ENCODE results near the gene CLDN11.
A peak's percentile ranks its signal among the peaks of the same experiment; 100 is the strongest.

The CLDN11 gene

DNA sequence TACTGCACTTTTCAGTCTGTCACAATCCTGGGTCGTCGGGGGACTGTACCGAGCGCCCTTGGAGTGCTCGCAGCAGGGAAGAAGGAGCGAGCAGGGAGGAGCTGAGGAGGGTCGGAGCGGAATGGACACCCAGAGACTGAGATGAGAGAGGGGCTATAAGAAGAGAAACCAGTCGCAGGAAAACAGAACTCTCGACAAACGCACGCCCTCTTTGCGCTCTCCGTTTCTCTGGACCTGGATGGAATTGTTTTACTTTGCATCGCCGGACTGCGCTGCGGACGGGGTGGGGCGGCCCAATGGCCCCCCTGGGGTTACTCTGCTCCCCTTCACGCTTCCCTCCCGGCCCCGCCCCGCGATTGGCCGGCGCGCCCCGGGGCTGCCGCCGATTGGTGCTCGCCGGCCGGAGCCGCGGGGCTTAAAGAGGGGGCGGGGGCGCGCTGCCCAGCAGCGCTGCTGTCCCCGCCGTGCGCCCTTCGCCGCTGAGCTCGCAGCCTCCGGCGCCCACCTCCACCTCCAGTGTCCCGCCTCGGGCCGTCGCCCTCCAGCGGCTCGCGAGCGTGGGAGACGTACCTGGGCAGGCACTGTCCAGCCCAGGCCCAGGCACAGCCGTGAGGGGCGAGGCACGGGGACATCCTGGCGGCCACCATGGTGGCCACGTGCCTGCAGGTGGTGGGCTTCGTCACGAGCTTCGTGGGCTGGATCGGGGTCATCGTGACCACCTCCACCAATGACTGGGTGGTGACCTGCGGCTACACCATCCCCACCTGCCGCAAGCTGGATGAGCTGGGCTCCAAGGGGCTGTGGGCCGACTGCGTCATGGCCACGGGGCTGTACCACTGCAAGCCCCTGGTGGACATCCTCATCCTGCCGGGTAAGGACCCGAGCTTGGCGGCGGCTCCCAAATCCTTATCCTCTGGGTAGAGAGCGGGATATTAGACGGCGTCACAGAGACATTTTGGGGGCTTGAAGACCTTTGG is at the start of gene CLDN11:
Gene CLDN11, plus strand, starts transcription at position 447 of the 977 bp plus-strand sequence. Its CDS starts 199 bp downstream, at position 646.
- Histone ChIP-seq H3K4me3 (ENCODE audit: low read length) (peak within 1 kb of the TSS; percentile 56), H3K36me3 (ENCODE audit: control insufficient read depth, insufficient read depth, low read length) (no peaks in the 10 kb centered on the region), H3K27ac (ENCODE audit: low read depth, low read length) (no peak within 1 kb of the TSS), H3K4me1 (ENCODE audit: control insufficient read depth, insufficient read depth, low read length) (no peaks in the 10 kb centered on the region), H3K9ac (ENCODE audit: low read length) (no peak within 1 kb of the TSS), H3K27me3 (ENCODE audit: control insufficient read depth, insufficient read depth, low read length) (peaks cover 7% of the 10 kb centered on the region)

DNA sequence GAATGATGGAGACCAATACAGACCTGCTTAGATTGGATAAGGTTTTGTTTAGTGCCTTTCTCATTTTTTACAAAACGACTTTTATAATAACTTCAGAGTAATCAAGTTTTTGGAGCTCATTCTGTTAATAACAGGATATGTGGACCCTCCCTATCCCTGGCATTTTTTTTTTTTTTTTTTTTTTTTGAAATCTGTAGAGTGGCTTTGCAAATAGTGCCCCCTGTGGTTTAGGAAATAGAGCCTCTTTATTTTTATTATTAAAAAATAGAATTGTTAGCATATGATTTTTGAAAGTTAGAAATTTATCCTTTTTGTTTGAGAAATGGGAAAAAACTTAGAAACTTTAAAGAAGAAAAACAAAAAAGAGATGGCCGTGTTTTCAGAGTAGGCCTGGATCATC is 49.7 kb upstream of the CLDN11 start:
- no peak overlapping the region for H3K27ac ChIP-seq (ENCODE audit: low read depth, low read length)
- no peak overlapping the region for H3K9ac ChIP-seq (ENCODE audit: low read length)
- no peaks in the 10 kb centered on the region for H3K27me3 ChIP-seq (ENCODE audit: control insufficient read depth, insufficient read depth, low read length)
- no peak overlapping the region for H3K4me3 ChIP-seq (ENCODE audit: low read length)
- no peaks in the 10 kb centered on the region for H3K4me1 ChIP-seq (ENCODE audit: control insufficient read depth, insufficient read depth, low read length)
- H3K36me3 ChIP-seq (ENCODE audit: control insufficient read depth, insufficient read depth, low read length): no peaks in the 10 kb centered on the region

DNA sequence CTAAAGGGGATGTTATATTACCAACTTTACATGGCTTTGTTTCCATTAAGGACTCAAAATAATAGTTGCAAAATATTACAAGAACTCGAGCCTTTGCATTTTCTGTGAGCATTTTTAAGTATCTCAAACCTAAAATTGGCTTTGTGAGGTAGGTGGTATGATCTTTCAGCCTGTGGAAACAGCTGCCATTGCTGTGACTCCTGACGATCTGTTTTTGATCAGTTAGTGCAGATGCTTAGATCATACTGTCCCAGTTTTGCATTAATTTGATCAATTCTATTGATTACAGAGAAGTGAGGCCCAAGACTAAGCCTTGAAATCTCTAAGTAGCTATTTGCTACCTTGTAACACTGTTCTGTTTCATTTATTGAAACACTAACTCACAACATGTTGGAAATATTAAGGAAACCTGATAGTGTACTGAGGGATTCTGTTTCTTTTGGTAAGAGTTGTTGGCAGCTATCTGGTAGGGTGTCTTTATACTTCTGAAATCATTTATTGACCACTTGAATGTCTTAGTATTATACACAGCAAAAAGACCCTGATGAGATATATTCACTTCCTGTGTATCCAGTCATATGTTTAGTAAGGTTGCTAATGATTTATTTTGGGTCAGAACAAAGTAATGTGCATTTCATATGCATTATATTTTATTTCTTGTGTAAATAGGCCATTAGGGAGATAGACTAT is 46.3 kb upstream of the CLDN11 start:
- H3K9ac ChIP-seq (ENCODE audit: low read length): no peak overlapping the region
- H3K27me3 ChIP-seq (ENCODE audit: control insufficient read depth, insufficient read depth, low read length): no peaks in the 10 kb centered on the region
- peaks cover 2% of the 10 kb centered on the region for H3K36me3 ChIP-seq (ENCODE audit: control insufficient read depth, insufficient read depth, low read length)
- H3K4me3 ChIP-seq (ENCODE audit: low read length): no peak overlapping the region
- no peak overlapping the region for H3K27ac ChIP-seq (ENCODE audit: low read depth, low read length)
- H3K4me1 ChIP-seq (ENCODE audit: control insufficient read depth, insufficient read depth, low read length): no peaks in the 10 kb centered on the region

DNA sequence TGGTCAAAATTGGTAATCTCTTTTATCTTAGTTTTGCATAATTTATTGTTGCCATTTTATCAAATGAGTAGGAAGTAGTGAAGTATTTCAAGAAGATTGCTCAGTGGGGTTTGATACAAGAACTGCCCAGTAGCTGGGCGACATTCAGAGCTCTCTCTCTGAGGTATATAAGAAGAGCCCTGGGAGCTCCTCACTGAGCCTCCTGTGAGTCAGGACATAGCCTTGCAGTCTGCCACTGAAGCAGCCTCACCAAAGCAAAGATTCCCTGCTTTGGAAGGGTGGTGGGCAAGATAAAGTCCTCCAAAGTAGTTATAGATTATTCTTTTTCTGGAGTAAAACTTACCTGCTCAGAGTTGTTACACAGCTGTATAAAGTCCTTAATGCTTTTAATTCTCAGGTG is 35.1 kb upstream of the CLDN11 start:
- Histone ChIP-seq H3K27me3 (ENCODE audit: control insufficient read depth, insufficient read depth, low read length) (no peaks in the 10 kb centered on the region), H3K4me1 (ENCODE audit: control insufficient read depth, insufficient read depth, low read length) (no peaks in the 10 kb centered on the region), H3K4me3 (ENCODE audit: low read length) (no peak overlapping the region), H3K36me3 (ENCODE audit: control insufficient read depth, insufficient read depth, low read length) (peaks cover 3% of the 10 kb centered on the region), H3K27ac (ENCODE audit: low read depth, low read length) (no peak overlapping the region), H3K9ac (ENCODE audit: low read length) (no peak overlapping the region)

- Histone ChIP-seq H3K9ac (ENCODE audit: low read length) (no peak overlapping the region), H3K27ac (ENCODE audit: low read depth, low read length) (no peak overlapping the region), H3K27me3 (ENCODE audit: control insufficient read depth, insufficient read depth, low read length) (no peaks in the 10 kb centered on the region), H3K4me3 (ENCODE audit: low read length) (no peak overlapping the region), H3K4me1 (ENCODE audit: control insufficient read depth, insufficient read depth, low read length) (no peaks in the 10 kb centered on the region), H3K36me3 (ENCODE audit: control insufficient read depth, insufficient read depth, low read length) (peaks cover 3% of the 10 kb centered on the region)
These were observed 32.2 kb upstream of the CLDN11 start for GRCh38 chr3:170386468-170386867.

- Histone ChIP-seq H3K9ac (ENCODE audit: low read length) (no peak overlapping the region), H3K27me3 (ENCODE audit: control insufficient read depth, insufficient read depth, low read length) (no peaks in the 10 kb centered on the region), H3K4me1 (ENCODE audit: control insufficient read depth, insufficient read depth, low read length) (no peaks in the 10 kb centered on the region), H3K36me3 (ENCODE audit: control insufficient read depth, insufficient read depth, low read length) (peaks cover 3% of the 10 kb centered on the region), H3K27ac (ENCODE audit: low read depth, low read length) (no peak overlapping the region), H3K4me3 (ENCODE audit: low read length) (no peak overlapping the region)
These were observed 30.7 kb upstream of the CLDN11 start for GRCh38 chr3:170387950-170388349.

- H3K9ac ChIP-seq (ENCODE audit: low read length): no peak overlapping the region
- no peak overlapping the region for H3K27ac ChIP-seq (ENCODE audit: low read depth, low read length)
- no peaks in the 10 kb centered on the region for H3K4me1 ChIP-seq (ENCODE audit: control insufficient read depth, insufficient read depth, low read length)
- peaks cover 3% of the 10 kb centered on the region for H3K36me3 ChIP-seq (ENCODE audit: control insufficient read depth, insufficient read depth, low read length)
- no peaks in the 10 kb centered on the region for H3K27me3 ChIP-seq (ENCODE audit: control insufficient read depth, insufficient read depth, low read length)
- no peak overlapping the region for H3K4me3 ChIP-seq (ENCODE audit: low read length)
These were observed 27.6 kb upstream of the CLDN11 start for GRCh38 chr3:170391108-170391507.

- H3K4me3 ChIP-seq (ENCODE audit: low read length): no peak overlapping the region
These were observed 21.0 kb upstream of the CLDN11 start for GRCh38 chr3:170397685-170398084.

DNA sequence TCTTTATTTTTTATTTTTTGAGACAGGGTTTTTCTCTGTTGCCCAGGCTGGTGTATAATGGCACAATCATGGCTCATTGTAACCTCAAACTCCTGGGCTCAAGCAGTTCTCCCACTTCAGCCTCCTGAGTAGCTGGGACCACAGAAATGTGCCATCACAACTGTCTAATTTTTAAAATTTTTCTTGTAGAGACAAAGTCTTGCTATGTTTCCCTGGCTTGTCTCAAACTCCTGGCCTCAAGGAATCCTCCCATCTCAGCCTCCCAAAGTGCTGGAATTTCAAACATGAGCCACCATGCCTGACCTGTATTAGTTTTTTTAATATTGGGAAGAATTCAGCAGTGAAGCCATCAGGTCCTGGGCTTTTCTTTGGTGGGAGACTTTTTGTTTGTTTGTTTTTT is 13.6 kb upstream of the CLDN11 start:
- H3K36me3 ChIP-seq (ENCODE audit: control insufficient read depth, insufficient read depth, low read length): no peaks in the 10 kb centered on the region
- no peak overlapping the region for H3K9ac ChIP-seq (ENCODE audit: low read length)
- H3K27ac ChIP-seq (ENCODE audit: low read depth, low read length): no peak overlapping the region
- no peak overlapping the region for H3K4me3 ChIP-seq (ENCODE audit: low read length)
- no peaks in the 10 kb centered on the region for H3K4me1 ChIP-seq (ENCODE audit: control insufficient read depth, insufficient read depth, low read length)
- no peaks in the 10 kb centered on the region for H3K27me3 ChIP-seq (ENCODE audit: control insufficient read depth, insufficient read depth, low read length)

More at GRCh38 chr3:170397685-170398084, 21.0 kb upstream of the CLDN11 start:
- Histone ChIP-seq H3K4me1 (ENCODE audit: control insufficient read depth, insufficient read depth, low read length) (no peaks in the 10 kb centered on the region), H3K27me3 (ENCODE audit: control insufficient read depth, insufficient read depth, low read length) (no peaks in the 10 kb centered on the region), H3K27ac (ENCODE audit: low read depth, low read length) (no peak overlapping the region), H3K9ac (ENCODE audit: low read length) (no peak overlapping the region), H3K36me3 (ENCODE audit: control insufficient read depth, insufficient read depth, low read length) (no peaks in the 10 kb centered on the region)

DNA sequence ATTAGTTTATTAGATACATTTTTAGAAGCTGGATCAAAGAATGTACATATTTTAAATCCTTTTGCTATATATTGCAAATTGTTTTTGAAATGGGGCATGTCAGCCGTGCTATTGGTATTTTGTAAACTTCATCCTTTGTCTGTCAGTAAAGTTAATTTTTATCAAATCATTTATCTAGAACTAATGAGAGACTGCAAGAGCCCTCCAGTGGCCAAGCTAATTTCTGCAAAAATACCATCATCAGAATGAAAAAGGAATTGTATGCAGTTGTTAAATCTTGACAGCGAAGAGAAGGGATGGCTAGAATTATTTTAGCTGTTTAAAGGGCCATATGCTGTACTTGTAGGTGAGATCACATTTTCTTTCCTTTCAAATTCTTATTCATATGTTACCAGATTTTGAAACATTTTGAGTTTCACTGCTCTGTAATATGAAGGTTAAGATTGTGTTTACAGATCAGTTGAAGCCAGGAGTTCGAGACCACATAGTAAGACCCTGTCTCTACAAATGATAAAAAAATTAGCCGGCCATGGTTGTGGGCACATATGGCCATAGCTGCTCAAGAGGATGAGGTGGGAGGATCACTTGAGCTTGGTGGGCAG is 8.1 kb upstream of the CLDN11 start:
- Histone ChIP-seq H3K4me3 (ENCODE audit: low read length) (no peak overlapping the region), H3K9ac (ENCODE audit: low read length) (no peak overlapping the region), H3K36me3 (ENCODE audit: control insufficient read depth, insufficient read depth, low read length) (no peaks in the 10 kb centered on the region), H3K27ac (ENCODE audit: low read depth, low read length) (no peak overlapping the region), H3K4me1 (ENCODE audit: control insufficient read depth, insufficient read depth, low read length) (no peaks in the 10 kb centered on the region), H3K27me3 (ENCODE audit: control insufficient read depth, insufficient read depth, low read length) (no peaks in the 10 kb centered on the region)

DNA sequence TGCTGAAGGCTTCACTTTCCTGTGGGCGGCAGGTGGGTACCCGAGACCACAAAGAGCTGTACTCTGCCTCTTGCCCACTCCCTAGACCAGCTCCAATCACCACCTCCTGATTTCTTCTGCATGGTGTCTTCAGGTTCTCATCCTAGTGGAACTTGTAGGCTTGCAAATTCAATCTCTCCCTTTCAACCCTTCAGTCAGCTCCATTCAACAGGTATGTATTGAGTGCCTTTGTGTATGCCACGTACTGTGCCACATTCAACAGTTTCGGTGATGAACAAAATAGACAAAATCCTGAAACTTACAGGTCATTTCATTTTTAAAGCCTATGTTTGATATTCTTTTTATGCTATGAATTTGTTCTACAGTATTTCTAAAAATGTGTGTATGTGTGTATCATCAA is 5.4 kb upstream of the CLDN11 start:
- H3K27me3 ChIP-seq (ENCODE audit: control insufficient read depth, insufficient read depth, low read length): peaks cover under 1% of the 10 kb centered on the region
- no peak overlapping the region for H3K27ac ChIP-seq (ENCODE audit: low read depth, low read length)
- H3K36me3 ChIP-seq (ENCODE audit: control insufficient read depth, insufficient read depth, low read length): no peaks in the 10 kb centered on the region
- no peak overlapping the region for H3K4me3 ChIP-seq (ENCODE audit: low read length)
- no peak overlapping the region for H3K9ac ChIP-seq (ENCODE audit: low read length)
- H3K4me1 ChIP-seq (ENCODE audit: control insufficient read depth, insufficient read depth, low read length): no peaks in the 10 kb centered on the region

DNA sequence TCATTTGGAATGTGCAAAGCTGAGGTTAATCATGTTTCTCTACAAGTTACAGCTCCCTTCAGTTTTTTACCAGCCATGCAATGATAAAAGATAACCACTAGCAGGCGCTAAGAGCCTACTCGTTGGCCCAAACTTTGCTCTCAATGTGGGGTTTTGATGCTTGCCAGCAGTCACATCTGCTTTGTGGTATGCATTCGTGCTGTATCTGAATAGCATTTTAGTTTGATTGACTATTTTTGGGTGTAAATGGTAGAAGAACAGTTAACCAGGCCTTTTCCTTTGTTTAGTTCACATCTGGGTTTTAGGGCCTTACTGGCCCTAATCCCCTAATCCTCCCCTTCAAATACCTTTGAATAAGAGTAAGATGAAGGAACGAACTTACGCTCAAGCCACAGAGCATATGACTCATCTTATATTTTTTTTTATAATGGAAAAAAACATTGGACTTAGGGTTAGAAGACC is 4.4 kb upstream of the CLDN11 start:
- Histone ChIP-seq H3K36me3 (ENCODE audit: control insufficient read depth, insufficient read depth, low read length) (no peaks in the 10 kb centered on the region), H3K27me3 (ENCODE audit: control insufficient read depth, insufficient read depth, low read length) (peaks cover 7% of the 10 kb centered on the region), H3K4me1 (ENCODE audit: control insufficient read depth, insufficient read depth, low read length) (no peaks in the 10 kb centered on the region), H3K9ac (ENCODE audit: low read length) (no peak overlapping the region), H3K4me3 (ENCODE audit: low read length) (no peak overlapping the region), H3K27ac (ENCODE audit: low read depth, low read length) (no peak overlapping the region)

Measured in rectal smooth muscle tissue (tissue), 1 donor.